ENCODE data around the gene FRMD3.

The FRMD3 gene

GRCh38 chr9:83449166-83449565, 89.0 kb downstream of the FRMD3 start:
- Histone ChIP-seq H3K9ac (ENCODE audit: low read length in 5 of 5) (no peak overlapping the region), H3K27ac (ENCODE audit: low read depth, low read length) (no peak overlapping the region), H3K36me3 (ENCODE audit: control insufficient read depth in 5 of 5, insufficient read depth in 5 of 5, low read length in 5 of 5) (no peaks in the 10 kb centered on the region), H3K9me3 (ENCODE audit: control insufficient read depth in 5 of 5, low read length in 5 of 5) (no peaks in the 10 kb centered on the region), H3K27me3 (ENCODE audit: control insufficient read depth in 5 of 5, insufficient read depth in 4 of 5, low read length in 5 of 5) (no peaks in the 10 kb centered on the region), H3K4me3 (ENCODE audit: low read depth in 1 of 5, low read length in 5 of 5) (no peak overlapping the region), H3K4me1 (ENCODE audit: control insufficient read depth in 5 of 5, insufficient read depth in 5 of 5, low read length in 5 of 5) (peaks cover 4 to 15% (median 7%) of the 10 kb centered on the region in 5 donors)

- Histone ChIP-seq H3K4me3 (ENCODE audit: low read depth in 1 of 5, low read length in 5 of 5) (no peak overlapping the region), H3K27ac (ENCODE audit: low read depth, low read length) (no peak overlapping the region), H3K4me1 (ENCODE audit: control insufficient read depth in 5 of 5, insufficient read depth in 5 of 5, low read length in 5 of 5) (peaks cover 4 to 18% (median 7%) of the 10 kb centered on the region in 5 donors), H3K9ac (ENCODE audit: low read length in 5 of 5) (no peak overlapping the region), H3K27me3 (ENCODE audit: control insufficient read depth in 5 of 5, insufficient read depth in 4 of 5, low read length in 5 of 5) (no peaks in the 10 kb centered on the region), H3K36me3 (ENCODE audit: control insufficient read depth in 5 of 5, insufficient read depth in 5 of 5, low read length in 5 of 5) (no peaks in the 10 kb centered on the region), H3K9me3 (ENCODE audit: control insufficient read depth in 5 of 5, low read length in 5 of 5) (no peaks in the 10 kb centered on the region)
These were observed 89.6 kb downstream of the FRMD3 start for GRCh38 chr9:83448626-83449025.

- Histone ChIP-seq H3K9ac (ENCODE audit: low read length in 5 of 5) (no peak overlapping the region), H3K9me3 (ENCODE audit: control insufficient read depth in 5 of 5, low read length in 5 of 5) (no peaks in the 10 kb centered on the region), H3K27me3 (ENCODE audit: control insufficient read depth in 5 of 5, insufficient read depth in 4 of 5, low read length in 5 of 5) (no peaks in the 10 kb centered on the region), H3K27ac (ENCODE audit: low read depth, low read length) (no peak overlapping the region), H3K4me3 (ENCODE audit: low read depth in 1 of 5, low read length in 5 of 5) (no peak overlapping the region), H3K36me3 (ENCODE audit: control insufficient read depth in 5 of 5, insufficient read depth in 5 of 5, low read length in 5 of 5) (no peaks in the 10 kb centered on the region), H3K4me1 (ENCODE audit: control insufficient read depth in 5 of 5, insufficient read depth in 5 of 5, low read length in 5 of 5) (peaks cover 4 to 18% (median 7%) of the 10 kb centered on the region in 5 donors)
These were observed 90.8 kb downstream of the FRMD3 start for GRCh38 chr9:83447351-83447750.

- Histone ChIP-seq H3K4me3 (ENCODE audit: low read depth in 1 of 5, low read length in 5 of 5) (no peak overlapping the region), H3K9me3 (ENCODE audit: control insufficient read depth in 5 of 5, low read length in 5 of 5) (no peaks in the 10 kb centered on the region), H3K27ac (ENCODE audit: low read depth, low read length) (no peak overlapping the region), H3K9ac (ENCODE audit: low read length in 5 of 5) (no peak overlapping the region), H3K4me1 (ENCODE audit: control insufficient read depth in 5 of 5, insufficient read depth in 5 of 5, low read length in 5 of 5) (peaks cover 4 to 29% (median 18%) of the 10 kb centered on the region in 5 donors), H3K27me3 (ENCODE audit: control insufficient read depth in 5 of 5, insufficient read depth in 4 of 5, low read length in 5 of 5) (no peaks in the 10 kb centered on the region), H3K36me3 (ENCODE audit: control insufficient read depth in 5 of 5, insufficient read depth in 5 of 5, low read length in 5 of 5) (no peaks in the 10 kb centered on the region)
These were observed 92.4 kb downstream of the FRMD3 start for GRCh38 chr9:83445703-83446265.

- Histone ChIP-seq H3K27ac (ENCODE audit: low read depth, low read length) (no peak overlapping the region), H3K4me3 (ENCODE audit: low read depth in 1 of 5, low read length in 5 of 5) (no peak overlapping the region), H3K36me3 (ENCODE audit: control insufficient read depth in 5 of 5, insufficient read depth in 5 of 5, low read length in 5 of 5) (no peaks in the 10 kb centered on the region), H3K27me3 (ENCODE audit: control insufficient read depth in 5 of 5, insufficient read depth in 4 of 5, low read length in 5 of 5) (no peaks in the 10 kb centered on the region), H3K9ac (ENCODE audit: low read length in 5 of 5) (no peak overlapping the region), H3K4me1 (ENCODE audit: control insufficient read depth in 5 of 5, insufficient read depth in 5 of 5, low read length in 5 of 5) (peaks cover 4 to 32% (median 21%) of the 10 kb centered on the region in 5 donors), H3K9me3 (ENCODE audit: control insufficient read depth in 5 of 5, low read length in 5 of 5) (no peaks in the 10 kb centered on the region)
These were observed 94.1 kb downstream of the FRMD3 start for GRCh38 chr9:83444110-83444509.

GRCh38 chr9:83441390-83441789, 96.8 kb downstream of the FRMD3 start:
- Histone ChIP-seq H3K4me3 (ENCODE audit: low read depth in 1 of 5, low read length in 5 of 5) (no peak overlapping the region), H3K9me3 (ENCODE audit: control insufficient read depth in 5 of 5, low read length in 5 of 5) (no peaks in the 10 kb centered on the region), H3K9ac (ENCODE audit: low read length in 5 of 5) (no peak overlapping the region), H3K27ac (ENCODE audit: low read depth, low read length) (no peak overlapping the region), H3K27me3 (ENCODE audit: control insufficient read depth in 5 of 5, insufficient read depth in 4 of 5, low read length in 5 of 5) (no peaks in the 10 kb centered on the region), H3K36me3 (ENCODE audit: control insufficient read depth in 5 of 5, insufficient read depth in 5 of 5, low read length in 5 of 5) (no peaks in the 10 kb centered on the region), H3K4me1 (ENCODE audit: control insufficient read depth in 5 of 5, insufficient read depth in 5 of 5, low read length in 5 of 5) (peaks cover 4 to 32% (median 21%) of the 10 kb centered on the region in 5 donors)

- Histone ChIP-seq H3K4me1 (ENCODE audit: control insufficient read depth in 5 of 5, insufficient read depth in 5 of 5, low read length in 5 of 5) (peaks cover 4 to 31% (median 21%) of the 10 kb centered on the region in 5 donors), H3K9me3 (ENCODE audit: control insufficient read depth in 5 of 5, low read length in 5 of 5) (no peaks in the 10 kb centered on the region), H3K27ac (ENCODE audit: low read depth, low read length) (no peak overlapping the region), H3K27me3 (ENCODE audit: control insufficient read depth in 5 of 5, insufficient read depth in 4 of 5, low read length in 5 of 5) (no peaks in the 10 kb centered on the region), H3K36me3 (ENCODE audit: control insufficient read depth in 5 of 5, insufficient read depth in 5 of 5, low read length in 5 of 5) (no peaks in the 10 kb centered on the region), H3K4me3 (ENCODE audit: low read depth in 1 of 5, low read length in 5 of 5) (no peak overlapping the region), H3K9ac (ENCODE audit: low read length in 5 of 5) (no peak overlapping the region)
These were observed 97.6 kb downstream of the FRMD3 start for GRCh38 chr9:83440641-83441040.

- H3K9ac ChIP-seq (ENCODE audit: low read length in 5 of 5): no peak overlapping the region
These were observed 102.9 kb downstream of the FRMD3 start for GRCh38 chr9:83435301-83435700.

GRCh38 chr9:83434254-83434653, 103.9 kb downstream of the FRMD3 start:
- Histone ChIP-seq H3K4me3 (ENCODE audit: low read depth in 1 of 5, low read length in 5 of 5) (no peak overlapping the region), H3K4me1 (ENCODE audit: control insufficient read depth in 5 of 5, insufficient read depth in 5 of 5, low read length in 5 of 5) (peaks cover 7 to 41% (median 34%) of the 10 kb centered on the region in 5 donors), H3K27me3 (ENCODE audit: control insufficient read depth in 5 of 5, insufficient read depth in 4 of 5, low read length in 5 of 5) (no peaks in the 10 kb centered on the region), H3K9me3 (ENCODE audit: control insufficient read depth in 5 of 5, low read length in 5 of 5) (no peaks in the 10 kb centered on the region), H3K27ac (ENCODE audit: low read depth, low read length) (no peak overlapping the region), H3K9ac (ENCODE audit: low read length in 5 of 5) (no peak overlapping the region), H3K36me3 (ENCODE audit: control insufficient read depth in 5 of 5, insufficient read depth in 5 of 5, low read length in 5 of 5) (no peaks in the 10 kb centered on the region)

More at GRCh38 chr9:83435301-83435700, 102.9 kb downstream of the FRMD3 start:
- Histone ChIP-seq H3K27ac (ENCODE audit: low read depth, low read length) (no peak overlapping the region), H3K36me3 (ENCODE audit: control insufficient read depth in 5 of 5, insufficient read depth in 5 of 5, low read length in 5 of 5) (no peaks in the 10 kb centered on the region), H3K27me3 (ENCODE audit: control insufficient read depth in 5 of 5, insufficient read depth in 4 of 5, low read length in 5 of 5) (no peaks in the 10 kb centered on the region), H3K9me3 (ENCODE audit: control insufficient read depth in 5 of 5, low read length in 5 of 5) (no peaks in the 10 kb centered on the region), H3K4me1 (ENCODE audit: control insufficient read depth in 5 of 5, insufficient read depth in 5 of 5, low read length in 5 of 5) (peaks cover 7 to 43% (median 34%) of the 10 kb centered on the region in 5 donors), H3K4me3 (ENCODE audit: low read depth in 1 of 5, low read length in 5 of 5) (no peak overlapping the region)

GRCh38 chr9:83433846-83434245, 104.4 kb downstream of the FRMD3 start:
- Histone ChIP-seq H3K27me3 (ENCODE audit: control insufficient read depth in 5 of 5, insufficient read depth in 4 of 5, low read length in 5 of 5) (no peaks in the 10 kb centered on the region), H3K36me3 (ENCODE audit: control insufficient read depth in 5 of 5, insufficient read depth in 5 of 5, low read length in 5 of 5) (no peaks in the 10 kb centered on the region), H3K27ac (ENCODE audit: low read depth, low read length) (no peak overlapping the region), H3K9ac (ENCODE audit: low read length in 5 of 5) (no peak overlapping the region), H3K4me1 (ENCODE audit: control insufficient read depth in 5 of 5, insufficient read depth in 5 of 5, low read length in 5 of 5) (peaks cover 7 to 41% (median 34%) of the 10 kb centered on the region in 5 donors), H3K4me3 (ENCODE audit: low read depth in 1 of 5, low read length in 5 of 5) (no peak overlapping the region), H3K9me3 (ENCODE audit: control insufficient read depth in 5 of 5, low read length in 5 of 5) (no peaks in the 10 kb centered on the region)

Data from subcutaneous abdominal adipose tissue (tissue), 5 donors.